Uterus (tissue), 4 donors: Measurements from ENCODE around the gene PPM1J. TPM values are rescaled to one million over a fixed set of nuclear protein-coding genes. Genes with fewer than 3 reads are reported as not detected.

Source experiments
- DNase-seq, 2 donors: peaks; one replicate each; pipeline ENCODE4 v3.0.0-alpha.2; 2019 to 2020
- H3K27ac ChIP-seq, 2 donors: fragments of 200-600 bp; sonication (generic); 1 replicate in 1 of 2; 2 replicates in 1 of 2; pipeline ENCODE4 v1.5.1; 2016 to 2018
- H3K27me3 ChIP-seq, 2 donors: fragments of 200-600 bp; sonication (generic); one replicate each; pipeline ENCODE4 v1.5.1; 2018 to 2019; ENCODE audit warnings: control low read depth in 1 of 2
- H3K36me3 ChIP-seq, 2 donors: fragments of 200-600 bp; sonication (generic); one replicate each; pipeline ENCODE4 v1.5.1; 2019; ENCODE audit warnings: control low read depth in 1 of 2
- H3K4me1 ChIP-seq, 2 donors: fragments of 200-600 bp; sonication (generic); one replicate each; pipeline ENCODE4 v1.5.1; 2018 to 2019; ENCODE audit warnings: control low read depth in 1 of 2
- H3K4me3 ChIP-seq, 2 donors: fragments of 200-600 bp; sonication (generic); 1 replicate in 1 of 2; 2 replicates in 1 of 2; pipeline ENCODE4 v1.5.1; 2018 to 2019; ENCODE audit warnings: mild to moderate bottlenecking in 1 of 2
- H3K9me3 ChIP-seq, 2 donors: fragments of 200-600 bp; sonication (generic); one replicate each; pipeline ENCODE4 v1.5.1; 2019; ENCODE audit warnings: control low read depth in 1 of 2
- POLR2A ChIP-seq, 2 donors: fragments of 450-650 bp; IDR thresholded peaks; one replicate each; pipeline ENCODE4 v1.6.1; 2016; ENCODE audit warnings: antibody characterized with exemption in 2 of 2, mild to moderate bottlenecking in 1 of 2, moderate library complexity in 1 of 2
- intact Hi-C: fragments of 100-400 bp; cut with DNase I; formaldehyde crosslinking; loops from one replicate; pipeline ENCODE4 v1.15.1; 2023; ENCODE audit warnings: low total_unique reads
- total RNA-seq, 4 donors: library from RNA; depleted of rRNA in 3 of 4; stranded (reverse); fragments of >200 nt in 3 of 4; gene quantifications; one replicate each; pipeline versions ENCODE4 v1.1.0 to v1.2.4, GENCODE V29; 2014 to 2023
- TF ChIP-seq, protein P1 (sequence below), 4 experiments: fragments of 200-600 bp in 2 of 4; fragments of 450-650 bp in 2 of 4; sonication (generic) in 2 of 4; IDR thresholded peaks; one replicate each; pipeline ENCODE4 v1.5.1; 2016 to 2019; ENCODE audit warnings: antibody characterized with exemption in 4 of 4, mild to moderate bottlenecking in 2 of 4, moderate library complexity in 1 of 4
- donor health status: DM: yes; HTN: yes; CAD: no.

PPM1J gene
- total RNA-seq, 4 donors from 2014 or later, result 0.90 to 4.2 (median 2.6) TPM; not detected in 1

DNA sequence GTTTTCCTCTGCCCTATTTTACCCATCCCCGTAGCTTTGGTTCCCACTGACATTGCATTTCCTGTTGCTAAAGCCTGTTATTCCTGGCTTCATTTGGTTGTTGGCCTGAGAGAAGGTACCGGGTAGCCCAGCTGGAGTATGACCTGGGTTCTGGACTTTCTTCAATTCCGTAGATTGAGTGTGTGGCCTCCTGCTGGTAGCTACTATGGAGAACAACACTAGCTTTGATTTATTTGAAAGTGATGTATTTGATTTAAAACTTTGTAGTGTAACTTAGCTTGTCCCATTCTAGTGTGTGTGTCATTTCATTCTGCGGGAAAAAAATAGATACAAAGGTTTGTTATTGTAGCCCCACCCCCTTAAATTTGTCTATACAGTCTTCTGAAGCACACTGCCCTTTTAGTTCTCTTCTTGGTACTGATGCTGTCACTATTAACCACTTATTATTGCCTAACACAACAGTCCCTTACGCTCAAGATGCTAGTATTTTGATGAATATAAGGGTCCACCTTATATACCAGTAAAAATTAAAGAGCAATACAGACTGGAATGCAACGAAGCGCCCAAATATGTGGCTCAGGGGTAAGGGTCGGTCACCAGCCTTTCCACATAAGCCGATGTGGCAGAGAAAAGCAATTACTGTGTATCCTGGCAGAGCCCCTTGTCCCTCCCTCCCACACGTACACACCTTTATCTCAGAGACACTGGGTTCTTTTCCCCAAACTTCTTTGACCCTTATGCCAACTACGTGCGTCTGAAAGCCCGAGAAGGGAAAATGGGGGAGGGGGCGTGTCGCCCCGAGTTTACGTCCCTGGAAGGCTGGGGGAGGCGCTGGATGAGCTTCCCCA, 41.3 kb downstream of the PPM1J start:
- peak overlapping the region; percentile 66 to 82 for H3K4me3 ChIP-seq
- H3K4me1 ChIP-seq, result peaks cover 0 to 4% of the 10 kb centered on the region in 2 donors
- H3K9me3 ChIP-seq, result no peaks in the 10 kb centered on the region
- peak overlapping the region; percentile 94 to 96 for H3K27ac ChIP-seq
- H3K36me3 ChIP-seq, result no peaks in the 10 kb centered on the region
- TF ChIP-seq, protein P1, sequence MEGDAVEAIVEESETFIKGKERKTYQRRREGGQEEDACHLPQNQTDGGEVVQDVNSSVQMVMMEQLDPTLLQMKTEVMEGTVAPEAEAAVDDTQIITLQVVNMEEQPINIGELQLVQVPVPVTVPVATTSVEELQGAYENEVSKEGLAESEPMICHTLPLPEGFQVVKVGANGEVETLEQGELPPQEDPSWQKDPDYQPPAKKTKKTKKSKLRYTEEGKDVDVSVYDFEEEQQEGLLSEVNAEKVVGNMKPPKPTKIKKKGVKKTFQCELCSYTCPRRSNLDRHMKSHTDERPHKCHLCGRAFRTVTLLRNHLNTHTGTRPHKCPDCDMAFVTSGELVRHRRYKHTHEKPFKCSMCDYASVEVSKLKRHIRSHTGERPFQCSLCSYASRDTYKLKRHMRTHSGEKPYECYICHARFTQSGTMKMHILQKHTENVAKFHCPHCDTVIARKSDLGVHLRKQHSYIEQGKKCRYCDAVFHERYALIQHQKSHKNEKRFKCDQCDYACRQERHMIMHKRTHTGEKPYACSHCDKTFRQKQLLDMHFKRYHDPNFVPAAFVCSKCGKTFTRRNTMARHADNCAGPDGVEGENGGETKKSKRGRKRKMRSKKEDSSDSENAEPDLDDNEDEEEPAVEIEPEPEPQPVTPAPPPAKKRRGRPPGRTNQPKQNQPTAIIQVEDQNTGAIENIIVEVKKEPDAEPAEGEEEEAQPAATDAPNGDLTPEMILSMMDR (IDR thresholded peaks at IDR 0.05), result peak in 3 of 4 experiments; percentile 40 to 60 (median 42)
- no peak for TF ChIP-seq POLR2A (IDR thresholded peaks at IDR 0.05)
- DNase-seq, result no peak
- H3K27me3 ChIP-seq, result no peaks in the 10 kb centered on the region
- intact Hi-C loops, result no loop called here

DNA sequence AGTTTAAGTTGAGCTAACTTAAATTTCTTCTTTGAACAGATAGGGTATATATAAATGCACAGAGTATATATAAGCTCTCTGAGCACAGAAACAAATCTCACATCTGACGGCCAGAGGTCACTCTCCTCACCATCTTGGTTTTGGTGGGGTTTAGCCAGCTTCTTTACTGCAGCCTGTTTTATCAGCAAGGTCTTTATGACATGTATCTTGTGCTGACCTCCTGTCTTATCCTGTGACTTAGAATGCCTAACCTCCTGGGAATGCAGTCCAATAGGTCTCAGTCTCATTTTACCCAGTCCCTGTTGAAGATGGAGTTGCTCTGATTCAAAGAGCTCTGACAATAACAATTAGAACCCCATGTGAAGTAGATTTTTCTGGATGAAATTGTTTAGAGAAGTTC, 42.3 kb downstream of the PPM1J start:
- no peaks in the 10 kb centered on the region for H3K9me3 ChIP-seq
- peaks cover 0 to 4% of the 10 kb centered on the region in 2 donors for H3K4me1 ChIP-seq
- H3K27me3 ChIP-seq, result no peaks in the 10 kb centered on the region
- intact Hi-C loops, result no loop called here
- no peak overlapping the region for H3K4me3 ChIP-seq
- DNase-seq, result no peak
- no peaks in the 10 kb centered on the region for H3K36me3 ChIP-seq
- TF ChIP-seq, protein P1 (IDR thresholded peaks at IDR 0.05), result no peak
- TF ChIP-seq POLR2A (IDR thresholded peaks at IDR 0.05), result no peak
- H3K27ac ChIP-seq, result peak overlapping the region; percentile 94 to 96

DNA sequence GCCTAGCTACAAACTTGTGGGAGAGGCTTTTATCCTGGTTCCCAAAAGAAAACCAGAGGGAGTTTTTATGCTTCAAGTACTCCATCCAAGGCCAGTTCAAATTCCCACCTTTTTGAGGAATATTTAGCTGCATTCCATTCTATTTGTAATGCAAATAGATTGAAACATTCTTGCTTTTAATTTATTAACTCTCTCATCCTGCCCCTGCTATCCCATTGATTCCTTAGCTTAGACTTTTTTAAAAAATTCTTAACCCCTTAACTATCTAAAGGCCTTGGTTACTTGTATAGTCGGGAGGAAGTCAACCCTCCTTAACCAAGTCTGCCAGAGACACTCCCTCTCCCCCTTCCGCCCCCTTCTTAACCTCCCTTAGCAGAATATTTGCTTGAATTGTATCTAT, 43.1 kb downstream of the PPM1J start:
- no peak overlapping the region for H3K4me3 ChIP-seq
- peaks cover 0 to 4% of the 10 kb centered on the region in 2 donors for H3K4me1 ChIP-seq
- H3K9me3 ChIP-seq, result no peaks in the 10 kb centered on the region
- peak overlapping the region in 1 of 2 donors; percentile 94 for H3K27ac ChIP-seq
- no peaks in the 10 kb centered on the region for H3K27me3 ChIP-seq
- no peak for DNase-seq
- H3K36me3 ChIP-seq, result no peaks in the 10 kb centered on the region
- TF ChIP-seq POLR2A (IDR thresholded peaks at IDR 0.05), result no peak
- TF ChIP-seq, protein P1 (IDR thresholded peaks at IDR 0.05), result no peak
- intact Hi-C loops, result no loop called here

DNA sequence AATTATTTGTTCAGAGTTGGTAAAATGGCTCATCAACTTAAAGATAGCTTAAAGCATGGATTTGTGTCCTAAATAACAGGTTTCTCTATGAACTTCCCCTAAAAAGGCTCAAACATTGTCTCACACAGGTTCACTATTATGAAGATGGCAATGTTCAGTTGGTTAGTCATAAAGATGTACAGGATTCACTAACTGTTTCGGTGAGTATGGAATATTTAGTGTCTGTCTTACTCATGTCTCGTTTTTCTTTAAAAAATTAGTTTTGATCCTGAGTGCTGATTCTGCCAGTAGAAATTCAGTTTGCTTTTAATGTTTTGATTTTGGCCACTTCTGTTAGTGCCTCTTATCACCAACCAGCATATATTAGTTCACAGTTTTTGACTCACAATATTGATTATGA, 48.2 kb downstream of the PPM1J start:
- Histone ChIP-seq H3K36me3 (no peaks in the 10 kb centered on the region), H3K27ac (no peak overlapping the region), H3K27me3 (no peaks in the 10 kb centered on the region), H3K4me3 (no peak overlapping the region), H3K4me1 (no peaks in the 10 kb centered on the region), H3K9me3 (no peaks in the 10 kb centered on the region)
- TF ChIP-seq, protein P1 (IDR thresholded peaks at IDR 0.05), result no peak
- no peak for TF ChIP-seq POLR2A (IDR thresholded peaks at IDR 0.05)
- intact Hi-C loops, result no loop called here
- no peak for DNase-seq

DNA sequence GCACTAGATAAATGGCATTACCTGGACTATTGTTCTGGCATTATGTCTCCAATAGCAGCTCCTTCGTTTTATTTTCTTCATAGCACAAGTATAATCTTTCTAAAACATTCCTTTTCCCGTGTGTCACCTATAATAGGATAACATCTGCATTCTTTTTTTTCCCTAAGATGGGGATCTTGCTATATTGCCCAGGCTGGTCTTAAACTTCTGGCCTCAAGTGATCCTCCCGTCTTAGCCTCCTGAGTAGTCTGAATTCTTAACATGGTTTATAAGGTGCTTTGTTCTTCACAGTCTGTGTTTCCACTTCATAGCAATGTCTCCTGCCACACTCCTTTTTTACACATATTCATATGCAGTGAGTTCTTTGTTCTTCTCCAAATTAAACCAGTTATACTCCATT, 49.3 kb downstream of the PPM1J start:
- H3K36me3 ChIP-seq, result no peaks in the 10 kb centered on the region
- no peaks in the 10 kb centered on the region for H3K27me3 ChIP-seq
- DNase-seq, result no peak
- no peaks in the 10 kb centered on the region for H3K9me3 ChIP-seq
- TF ChIP-seq, protein P1 (IDR thresholded peaks at IDR 0.05), result no peak
- TF ChIP-seq POLR2A (IDR thresholded peaks at IDR 0.05), result no peak
- no peaks in the 10 kb centered on the region for H3K4me1 ChIP-seq
- no peak overlapping the region for H3K27ac ChIP-seq
- intact Hi-C loops, result no loop called here
- no peak overlapping the region for H3K4me3 ChIP-seq
